Inferior parietal cortex (tissue), 1 donor: ENCODE measurements around the gene SLC9A4.

ENCODE experiments used
- DNase-seq: peaks from one replicate; pipeline ENCODE4 v3.0.0-alpha.2; 2016; ENCODE audit errors: extremely low spot score

Gene SLC9A4

GRCh38 chr2:102451968-102452367, 21.1 kb upstream of the SLC9A4 start:
- DNase-seq, result no peak

GRCh38 chr2:102453501-102453900, 19.5 kb upstream of the SLC9A4 start:
- no peak for DNase-seq

GRCh38 chr2:102455061-102455670, 17.9 kb upstream of the SLC9A4 start:
- no peak for DNase-seq

GRCh38 chr2:102460467-102460866, 12.6 kb upstream of the SLC9A4 start:
- DNase-seq, result no peak

GRCh38 chr2:102461188-102461587, 11.8 kb upstream of the SLC9A4 start:
- no peak for DNase-seq

GRCh38 chr2:102463160-102463559, 9.9 kb upstream of the SLC9A4 start:
- no peak for DNase-seq

GRCh38 chr2:102470168-102470567, 2.9 kb upstream of the SLC9A4 start:
- DNase-seq, result no peak

GRCh38 chr2:102473631-102474030, 605 bp downstream of the SLC9A4 start:
- no peak for DNase-seq

- no peak for DNase-seq
Measured at GRCh38 chr2:102474785-102475184, 1.8 kb downstream of the SLC9A4 start.

- DNase-seq, result no peak
Measured at GRCh38 chr2:102478686-102479470, 5.9 kb downstream of the SLC9A4 start.

GRCh38 chr2:102480285-102481195, 7.5 kb downstream of the SLC9A4 start:
- DNase-seq, result no peak

GRCh38 chr2:102481931-102482330, 8.9 kb downstream of the SLC9A4 start:
- DNase-seq, result no peak

GRCh38 chr2:102483086-102483485, 10.1 kb downstream of the SLC9A4 start:
- no peak for DNase-seq

- DNase-seq, result no peak
Measured at GRCh38 chr2:102484310-102485061, 11.5 kb downstream of the SLC9A4 start.

- no peak for DNase-seq
Measured at GRCh38 chr2:102485147-102485785, 12.2 kb downstream of the SLC9A4 start.

GRCh38 chr2:102486941-102487702, 14.1 kb downstream of the SLC9A4 start:
- DNase-seq, result no peak

- no peak for DNase-seq
Measured at GRCh38 chr2:102487761-102488462, 14.9 kb downstream of the SLC9A4 start.

- no peak for DNase-seq
Measured at GRCh38 chr2:102489646-102490045, 16.6 kb downstream of the SLC9A4 start.

- no peak for DNase-seq
Measured at GRCh38 chr2:102492006-102492405, 19.0 kb downstream of the SLC9A4 start.

- no peak for DNase-seq
Measured at GRCh38 chr2:102494570-102494969, 21.5 kb downstream of the SLC9A4 start.
